Measurements from ENCODE around the gene EVPL.

The EVPL gene

DNA sequence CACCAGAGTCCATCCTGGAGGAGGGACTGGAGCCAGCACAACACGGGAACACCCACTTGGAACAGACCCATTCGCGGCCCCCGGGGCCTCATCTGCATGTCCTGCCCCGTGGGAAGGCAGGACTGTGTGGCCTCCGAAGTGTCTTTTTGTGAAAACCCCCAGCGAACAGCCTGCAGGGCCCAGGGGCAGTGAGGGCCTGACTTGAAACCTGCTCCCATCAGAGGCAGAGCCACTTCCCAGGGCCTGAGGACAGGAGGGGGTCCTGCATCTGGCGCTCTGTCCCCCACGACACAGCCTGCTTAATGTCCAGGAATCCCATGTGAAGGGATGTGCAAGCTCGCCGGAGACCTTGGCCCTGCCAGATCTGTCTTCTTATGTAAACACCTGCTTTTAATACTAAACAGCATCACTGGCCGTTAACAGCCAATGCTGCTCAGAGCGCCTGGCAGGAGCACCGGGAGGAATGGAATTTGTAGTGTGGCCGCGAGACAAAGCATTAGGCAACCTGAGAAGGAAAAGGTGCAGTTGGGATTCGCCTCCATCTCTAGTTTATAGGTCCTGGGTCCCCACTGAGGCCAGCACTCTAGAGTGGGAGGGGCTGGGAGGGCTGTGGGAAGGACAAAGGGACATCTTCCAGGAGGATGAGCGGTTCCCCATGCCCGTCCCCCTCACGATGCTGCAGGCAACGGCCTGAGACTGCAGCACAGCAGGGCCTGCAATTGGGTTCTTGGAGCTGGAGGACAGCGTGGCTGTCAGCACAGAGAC lies 9.6 kb upstream of the EVPL start:
- H3K4me2 ChIP-seq (ENCODE audit: insufficient read depth, low read length) = no peak overlapping the region
- no peak for ATAC-seq (ENCODE audit: insufficient read depth, low read depth)

DNA sequence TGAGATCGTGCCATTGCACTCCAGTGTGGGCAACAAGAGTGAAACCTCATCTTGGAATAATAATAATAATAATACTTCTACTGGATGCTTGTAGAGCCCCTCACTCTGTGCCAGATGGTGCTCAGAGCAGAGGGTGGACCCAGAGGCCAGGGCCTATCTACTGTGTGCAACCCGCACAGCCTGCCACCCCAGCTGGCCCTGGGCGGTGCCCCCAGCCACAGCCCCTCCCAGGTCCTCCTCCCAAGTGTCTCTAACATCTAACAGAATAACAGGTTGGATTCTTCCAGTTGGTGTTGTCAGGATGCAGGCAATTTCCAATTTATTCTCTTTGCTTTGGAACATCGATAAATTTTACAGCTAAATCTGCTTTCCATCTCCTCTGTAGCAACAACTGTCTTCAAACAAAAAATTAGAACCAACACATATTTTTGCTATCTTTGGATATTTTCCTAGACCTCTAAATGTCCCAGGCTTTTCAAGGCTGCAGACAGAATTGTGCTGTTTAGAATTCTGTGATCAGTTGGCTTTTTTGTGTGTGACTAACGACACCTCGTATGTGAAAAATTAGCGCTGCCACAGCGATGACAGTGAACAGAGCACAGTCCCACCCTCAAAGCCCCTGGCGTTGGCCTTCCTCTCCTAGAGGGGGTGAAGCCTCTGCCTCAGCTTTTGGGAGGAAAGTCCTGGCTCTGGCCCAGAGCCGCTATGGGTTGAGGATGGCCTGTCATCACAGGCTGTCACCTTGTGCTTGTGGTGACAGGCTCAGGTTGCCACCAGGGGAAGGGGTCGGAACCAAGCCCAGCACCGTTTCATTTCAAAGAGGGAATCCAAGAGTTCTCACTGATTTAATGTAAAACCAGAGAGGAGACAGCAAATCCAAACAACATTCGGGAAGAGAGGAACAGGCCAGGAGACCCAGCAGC lies 7.6 kb upstream of the EVPL start:
- no peak for TF ChIP-seq EZH2 (IDR thresholded peaks at IDR 0.05; ENCODE audit: borderline replicate concordance, low read depth, low read length, severe bottlenecking)
- TF ChIP-seq CTCF (IDR thresholded peaks at IDR 0.05; ENCODE audit: borderline replicate concordance, extremely low read depth, low read length, poor library complexity, severe bottlenecking) = no peak
- H2AFZ ChIP-seq (ENCODE audit: low read depth, low read length) = no peak overlapping the region
- peaks cover 14% of the 10 kb centered on the region for H3K4me1 ChIP-seq (ENCODE audit: insufficient read depth, low read length)
- peaks cover 18% of the 10 kb centered on the region for H3K36me3 ChIP-seq (ENCODE audit: insufficient read depth, low read length)
- no peaks in the 10 kb centered on the region for H3K9me3 ChIP-seq (ENCODE audit: insufficient read depth, low read length, severe bottlenecking)
- ATAC-seq (ENCODE audit: insufficient read depth, low read depth) (no peak), DNase-seq (no peak)
- H4K20me1 ChIP-seq (ENCODE audit: insufficient read depth, low read length) = no peaks in the 10 kb centered on the region
- no peaks in the 10 kb centered on the region for H3K79me2 ChIP-seq (ENCODE audit: insufficient read depth, low read length)
- H3K27ac ChIP-seq (ENCODE audit: low read length) = peak overlapping the region; percentile 37; the same call in 1 of the 2 replicates
- H3K4me2 ChIP-seq (ENCODE audit: insufficient read depth, low read length) = no peak overlapping the region
- H3K4me3 ChIP-seq (ENCODE audit: low read depth in 1 of 2, low read length in 2 of 2) = no peak overlapping the region
- no peaks in the 10 kb centered on the region for H3K27me3 ChIP-seq (ENCODE audit: insufficient read depth, low read length, poor library complexity)
- H3K9ac ChIP-seq (ENCODE audit: low read depth, low read length) = no peak overlapping the region

More for the DNA sequence above, 9.6 kb upstream of the EVPL start:
- DNase-seq = no peak
- no peak overlapping the region for H3K9ac ChIP-seq (ENCODE audit: low read depth, low read length)
- no peak overlapping the region for H2AFZ ChIP-seq (ENCODE audit: low read depth, low read length)
- TF ChIP-seq CTCF (IDR thresholded peaks at IDR 0.05; ENCODE audit: borderline replicate concordance, extremely low read depth, low read length, poor library complexity, severe bottlenecking) = no peak
- TF ChIP-seq EZH2 (IDR thresholded peaks at IDR 0.05; ENCODE audit: borderline replicate concordance, low read depth, low read length, severe bottlenecking) = no peak
- no peak overlapping the region for H3K4me3 ChIP-seq (ENCODE audit: low read depth in 1 of 2, low read length in 2 of 2)
- H3K36me3 ChIP-seq (ENCODE audit: insufficient read depth, low read length) = peaks cover 38% of the 10 kb centered on the region
- H4K20me1 ChIP-seq (ENCODE audit: insufficient read depth, low read length) = no peaks in the 10 kb centered on the region
- peaks cover 4% of the 10 kb centered on the region; the same call in 1 of the 2 replicates for H3K4me1 ChIP-seq (ENCODE audit: insufficient read depth, low read length)
- no peaks in the 10 kb centered on the region for H3K9me3 ChIP-seq (ENCODE audit: insufficient read depth, low read length, severe bottlenecking)
- no peaks in the 10 kb centered on the region for H3K79me2 ChIP-seq (ENCODE audit: insufficient read depth, low read length)
- H3K27ac ChIP-seq (ENCODE audit: low read length) = no peak overlapping the region; the same call in 1 of the 2 replicates
- H3K27me3 ChIP-seq (ENCODE audit: insufficient read depth, low read length, poor library complexity) = no peaks in the 10 kb centered on the region

DNA sequence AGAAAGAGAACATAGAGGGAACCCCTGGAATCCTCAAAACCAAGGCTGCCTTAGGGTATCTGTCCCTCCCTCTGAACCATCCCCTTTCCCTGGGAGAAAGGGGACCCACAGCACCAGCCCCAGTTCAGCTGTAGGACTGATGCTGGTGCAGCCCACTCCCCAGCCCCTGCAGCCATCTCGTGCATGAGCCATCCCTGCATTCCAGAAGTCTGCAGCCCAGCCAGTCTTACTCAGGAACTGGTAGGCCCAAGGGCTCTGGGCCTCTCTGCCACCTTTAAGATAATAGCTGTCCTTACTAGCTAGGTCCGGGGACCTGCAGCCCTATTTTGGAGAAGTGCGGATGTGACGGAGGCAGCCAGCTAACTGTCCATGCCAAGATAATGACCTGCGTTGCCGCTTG lies 6.0 kb upstream of the EVPL start:
- H3K27ac ChIP-seq (ENCODE audit: low read length) = no peak overlapping the region
- ATAC-seq (ENCODE audit: insufficient read depth, low read depth) = no peak

More for the DNA sequence above, 6.0 kb upstream of the EVPL start:
- no peak overlapping the region for H3K4me2 ChIP-seq (ENCODE audit: insufficient read depth, low read length)
- peaks cover 2% of the 10 kb centered on the region; the same call in 1 of the 2 replicates for H3K36me3 ChIP-seq (ENCODE audit: insufficient read depth, low read length)
- no peak for DNase-seq
- no peaks in the 10 kb centered on the region for H3K9me3 ChIP-seq (ENCODE audit: insufficient read depth, low read length, severe bottlenecking)
- TF ChIP-seq EZH2 (IDR thresholded peaks at IDR 0.05; ENCODE audit: borderline replicate concordance, low read depth, low read length, severe bottlenecking) (no peak), CTCF (IDR thresholded peaks at IDR 0.05; ENCODE audit: borderline replicate concordance, extremely low read depth, low read length, poor library complexity, severe bottlenecking) (no peak)
- peaks cover 27% of the 10 kb centered on the region for H3K4me1 ChIP-seq (ENCODE audit: insufficient read depth, low read length)
- no peak overlapping the region for H3K9ac ChIP-seq (ENCODE audit: low read depth, low read length)
- H2AFZ ChIP-seq (ENCODE audit: low read depth, low read length) = no peak overlapping the region
- no peaks in the 10 kb centered on the region for H3K79me2 ChIP-seq (ENCODE audit: insufficient read depth, low read length)
- no peaks in the 10 kb centered on the region for H3K27me3 ChIP-seq (ENCODE audit: insufficient read depth, low read length, poor library complexity)
- no peaks in the 10 kb centered on the region for H4K20me1 ChIP-seq (ENCODE audit: insufficient read depth, low read length)
- H3K4me3 ChIP-seq (ENCODE audit: low read depth in 1 of 2, low read length in 2 of 2) = no peak overlapping the region

Data from DND-41 (cell line).